ENCODE data around the gene MROH8. TPM values are rescaled to one million over a fixed set of nuclear protein-coding genes. Genes with fewer than 3 reads are reported as not detected.
A peak's percentile ranks its signal among the peaks of the same experiment; 100 is the strongest.

Gene MROH8
- 1.1 and 1.3 TPM in 2 replicates for total RNA-seq

- Mint-ChIP-seq H3K27me3 (ENCODE audit: insufficient read depth) (peaks cover 4% of the 10 kb centered on the region), H3K9me3 (no peaks in the 10 kb centered on the region), H3K27ac (peak within 1 kb of the TSS; percentile 96), H3K4me3 (peak within 1 kb of the TSS; percentile 99), H3K4me1 (ENCODE audit: low read depth) (peaks cover 32% of the 10 kb centered on the region), H3K36me3 (ENCODE audit: low read depth) (peaks cover 13% of the 10 kb centered on the region)
- peak; percentile 93 for DNase-seq (ENCODE audit: low spot score)
- intact Hi-C loops (cut with micrococcal nuclease), result loop anchor here (1.0 to 10.0 kb wide), 8 partner anchors 13 to 826 kb away; partner anchors contain the start of genes BLCAP, MANBAL and SAMHD1
Observed at GRCh38 chr20:37178839-37179682, at the start of gene MROH8, which contains the start of gene RPN2. TSS of gene MROH8 (minus strand) at chr20:37179548. TSS of gene RPN2 (plus strand) at chr20:37179330. CDS start at chr20:37179357, 27 bp downstream.

- H3K4me3 Mint-ChIP-seq, result no peak overlapping the region
- no peaks in the 10 kb centered on the region for H3K4me1 Mint-ChIP-seq (ENCODE audit: low read depth)
- DNase-seq (ENCODE audit: low spot score), result no peak
- intact Hi-C loops (cut with micrococcal nuclease), result no loop called here
- H3K27me3 Mint-ChIP-seq (ENCODE audit: insufficient read depth), result no peaks in the 10 kb centered on the region
- H3K9me3 Mint-ChIP-seq, result no peaks in the 10 kb centered on the region
- H3K36me3 Mint-ChIP-seq (ENCODE audit: low read depth), result peaks cover 62% of the 10 kb centered on the region
- H3K27ac Mint-ChIP-seq, result no peak overlapping the region
Observed at GRCh38 chr20:37228656-37229055, 49.3 kb upstream of the MROH8 start.

GRCh38 chr20:37228082-37228481, 48.7 kb upstream of the MROH8 start:
- no peak for DNase-seq (ENCODE audit: low spot score)
- Mint-ChIP-seq H3K4me3 (no peak overlapping the region), H3K4me1 (ENCODE audit: low read depth) (no peaks in the 10 kb centered on the region), H3K36me3 (ENCODE audit: low read depth) (peaks cover 66% of the 10 kb centered on the region), H3K27ac (no peak overlapping the region), H3K9me3 (no peaks in the 10 kb centered on the region), H3K27me3 (ENCODE audit: insufficient read depth) (no peaks in the 10 kb centered on the region)
- intact Hi-C loops (cut with micrococcal nuclease), result no loop called here

GRCh38 chr20:37226889-37227288, 47.5 kb upstream of the MROH8 start:
- Mint-ChIP-seq H3K4me3 (no peak overlapping the region), H3K27ac (no peak overlapping the region), H3K36me3 (ENCODE audit: low read depth) (peaks cover 58% of the 10 kb centered on the region), H3K27me3 (ENCODE audit: insufficient read depth) (no peaks in the 10 kb centered on the region), H3K9me3 (no peaks in the 10 kb centered on the region), H3K4me1 (ENCODE audit: low read depth) (peaks cover under 1% of the 10 kb centered on the region)
- DNase-seq (ENCODE audit: low spot score), result no peak
- intact Hi-C loops (cut with micrococcal nuclease), result no loop called here

GRCh38 chr20:37225146-37225545, 45.8 kb upstream of the MROH8 start:
- DNase-seq (ENCODE audit: low spot score), result no peak
- H3K9me3 Mint-ChIP-seq, result no peaks in the 10 kb centered on the region
- peaks cover 5% of the 10 kb centered on the region for H3K4me1 Mint-ChIP-seq (ENCODE audit: low read depth)
- intact Hi-C loops (cut with micrococcal nuclease), result no loop called here
- H3K27ac Mint-ChIP-seq, result no peak overlapping the region
- no peaks in the 10 kb centered on the region for H3K27me3 Mint-ChIP-seq (ENCODE audit: insufficient read depth)
- no peak overlapping the region for H3K4me3 Mint-ChIP-seq
- peaks cover 56% of the 10 kb centered on the region for H3K36me3 Mint-ChIP-seq (ENCODE audit: low read depth)

- Mint-ChIP-seq H3K4me1 (ENCODE audit: low read depth) (peaks cover 5% of the 10 kb centered on the region), H3K27me3 (ENCODE audit: insufficient read depth) (no peaks in the 10 kb centered on the region), H3K9me3 (no peaks in the 10 kb centered on the region), H3K36me3 (ENCODE audit: low read depth) (peaks cover 46% of the 10 kb centered on the region), H3K4me3 (no peak overlapping the region), H3K27ac (no peak overlapping the region)
- intact Hi-C loops (cut with micrococcal nuclease), result no loop called here
- no peak for DNase-seq (ENCODE audit: low spot score)
Observed at GRCh38 chr20:37223053-37223452, 43.7 kb upstream of the MROH8 start.

GRCh38 chr20:37222086-37222485, 42.7 kb upstream of the MROH8 start:
- H3K36me3 Mint-ChIP-seq (ENCODE audit: low read depth), result peaks cover 37% of the 10 kb centered on the region
- H3K27ac Mint-ChIP-seq, result no peak overlapping the region
- H3K27me3 Mint-ChIP-seq (ENCODE audit: insufficient read depth), result no peaks in the 10 kb centered on the region

GRCh38 chr20:37220731-37221130, 41.4 kb upstream of the MROH8 start:
- H3K9me3 Mint-ChIP-seq, result no peaks in the 10 kb centered on the region
- H3K4me1 Mint-ChIP-seq (ENCODE audit: low read depth), result peaks cover 6% of the 10 kb centered on the region
- H3K36me3 Mint-ChIP-seq (ENCODE audit: low read depth), result peaks cover 37% of the 10 kb centered on the region
- no peak overlapping the region for H3K4me3 Mint-ChIP-seq
- intact Hi-C loops (cut with micrococcal nuclease), result no loop called here
- H3K27ac Mint-ChIP-seq, result no peak overlapping the region
- no peaks in the 10 kb centered on the region for H3K27me3 Mint-ChIP-seq (ENCODE audit: insufficient read depth)
- no peak for DNase-seq (ENCODE audit: low spot score)

More at GRCh38 chr20:37222086-37222485, 42.7 kb upstream of the MROH8 start:
- DNase-seq (ENCODE audit: low spot score), result no peak
- no peak overlapping the region for H3K4me3 Mint-ChIP-seq
- intact Hi-C loops (cut with micrococcal nuclease), result no loop called here
- no peaks in the 10 kb centered on the region for H3K9me3 Mint-ChIP-seq
- peaks cover 5% of the 10 kb centered on the region for H3K4me1 Mint-ChIP-seq (ENCODE audit: low read depth)

- DNase-seq (ENCODE audit: low spot score), result no peak
- Mint-ChIP-seq H3K9me3 (no peaks in the 10 kb centered on the region), H3K27me3 (ENCODE audit: insufficient read depth) (no peaks in the 10 kb centered on the region), H3K36me3 (ENCODE audit: low read depth) (peaks cover 37% of the 10 kb centered on the region), H3K4me1 (ENCODE audit: low read depth) (peaks cover 13% of the 10 kb centered on the region), H3K27ac (no peak overlapping the region), H3K4me3 (no peak overlapping the region)
- intact Hi-C loops (cut with micrococcal nuclease), result loop anchor here (2.0 kb wide), 1 partner anchor 15 kb away; no protein-coding TSS in a partner anchor
Observed at GRCh38 chr20:37219751-37220668, 40.7 kb upstream of the MROH8 start.

GRCh38 chr20:37218976-37219375, 39.6 kb upstream of the MROH8 start:
- H3K27ac Mint-ChIP-seq, result no peak overlapping the region
- H3K9me3 Mint-ChIP-seq, result no peaks in the 10 kb centered on the region
- H3K4me1 Mint-ChIP-seq (ENCODE audit: low read depth), result peaks cover 14% of the 10 kb centered on the region
- peaks cover 33% of the 10 kb centered on the region for H3K36me3 Mint-ChIP-seq (ENCODE audit: low read depth)
- H3K27me3 Mint-ChIP-seq (ENCODE audit: insufficient read depth), result no peaks in the 10 kb centered on the region
- no peak for DNase-seq (ENCODE audit: low spot score)
- H3K4me3 Mint-ChIP-seq, result no peak overlapping the region
- intact Hi-C loops (cut with micrococcal nuclease), result loop anchor here (2.0 kb wide), 1 partner anchor 16 kb away; no protein-coding TSS in a partner anchor

GRCh38 chr20:37218441-37218840, 39.1 kb upstream of the MROH8 start:
- peaks cover 32% of the 10 kb centered on the region for H3K36me3 Mint-ChIP-seq (ENCODE audit: low read depth)

GRCh38 chr20:37209661-37210314, 30.4 kb upstream of the MROH8 start:
- no peak overlapping the region for H3K27ac Mint-ChIP-seq
- no peaks in the 10 kb centered on the region for H3K9me3 Mint-ChIP-seq
- peaks cover 46% of the 10 kb centered on the region for H3K36me3 Mint-ChIP-seq (ENCODE audit: low read depth)
- H3K4me3 Mint-ChIP-seq, result no peak overlapping the region
- H3K4me1 Mint-ChIP-seq (ENCODE audit: low read depth), result no peaks in the 10 kb centered on the region
- no peak for DNase-seq (ENCODE audit: low spot score)
- no peaks in the 10 kb centered on the region for H3K27me3 Mint-ChIP-seq (ENCODE audit: insufficient read depth)
- intact Hi-C loops (cut with micrococcal nuclease), result no loop called here

More at GRCh38 chr20:37218441-37218840, 39.1 kb upstream of the MROH8 start:
- no peaks in the 10 kb centered on the region for H3K27me3 Mint-ChIP-seq (ENCODE audit: insufficient read depth)
- intact Hi-C loops (cut with micrococcal nuclease), result loop anchor here (2.0 kb wide), 1 partner anchor 16 kb away; no protein-coding TSS in a partner anchor
- no peak for DNase-seq (ENCODE audit: low spot score)
- no peak overlapping the region for H3K4me3 Mint-ChIP-seq
- H3K9me3 Mint-ChIP-seq, result no peaks in the 10 kb centered on the region
- no peak overlapping the region for H3K27ac Mint-ChIP-seq
- peaks cover 14% of the 10 kb centered on the region for H3K4me1 Mint-ChIP-seq (ENCODE audit: low read depth)
